ENCODE results near the gene TSPAN12. TPM values are rescaled to one million over a fixed set of nuclear protein-coding genes. Genes with fewer than 3 reads are reported as not detected.

TSPAN12 gene
- total RNA-seq, 1 donor = 1.5 TPM

DNA sequence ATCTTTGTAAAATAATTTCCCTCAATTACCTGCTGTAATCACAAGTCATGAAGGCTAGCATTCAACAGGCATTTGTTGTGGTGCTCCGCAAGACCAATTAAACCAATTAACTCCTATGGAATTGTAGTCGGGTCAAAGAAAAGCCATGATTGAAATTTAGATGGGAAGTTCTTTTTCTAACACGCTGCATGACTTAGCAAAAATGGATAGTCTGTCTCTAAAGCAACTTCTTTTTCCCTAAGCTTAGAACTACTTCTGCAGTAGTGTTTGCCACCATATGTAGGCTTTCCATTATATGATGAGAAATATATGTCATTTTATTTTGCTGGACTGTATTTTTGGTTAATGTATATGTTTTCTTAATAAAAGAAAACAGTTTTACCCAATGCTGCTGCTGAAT is 119.1 kb downstream of the TSPAN12 start:
- DNase-seq (ENCODE audit: low read depth) = no peak
- no peak overlapping the region for H3K4me3 ChIP-seq (ENCODE audit: low read depth, low read length)
- TF ChIP-seq, protein P1, sequence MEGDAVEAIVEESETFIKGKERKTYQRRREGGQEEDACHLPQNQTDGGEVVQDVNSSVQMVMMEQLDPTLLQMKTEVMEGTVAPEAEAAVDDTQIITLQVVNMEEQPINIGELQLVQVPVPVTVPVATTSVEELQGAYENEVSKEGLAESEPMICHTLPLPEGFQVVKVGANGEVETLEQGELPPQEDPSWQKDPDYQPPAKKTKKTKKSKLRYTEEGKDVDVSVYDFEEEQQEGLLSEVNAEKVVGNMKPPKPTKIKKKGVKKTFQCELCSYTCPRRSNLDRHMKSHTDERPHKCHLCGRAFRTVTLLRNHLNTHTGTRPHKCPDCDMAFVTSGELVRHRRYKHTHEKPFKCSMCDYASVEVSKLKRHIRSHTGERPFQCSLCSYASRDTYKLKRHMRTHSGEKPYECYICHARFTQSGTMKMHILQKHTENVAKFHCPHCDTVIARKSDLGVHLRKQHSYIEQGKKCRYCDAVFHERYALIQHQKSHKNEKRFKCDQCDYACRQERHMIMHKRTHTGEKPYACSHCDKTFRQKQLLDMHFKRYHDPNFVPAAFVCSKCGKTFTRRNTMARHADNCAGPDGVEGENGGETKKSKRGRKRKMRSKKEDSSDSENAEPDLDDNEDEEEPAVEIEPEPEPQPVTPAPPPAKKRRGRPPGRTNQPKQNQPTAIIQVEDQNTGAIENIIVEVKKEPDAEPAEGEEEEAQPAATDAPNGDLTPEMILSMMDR (IDR thresholded peaks at IDR 0.05; ENCODE audit: insufficient read depth, low read length) = no peak

Other genes with a start within 250 kb of the TSPAN12 start
- gene ING3, start 92.6 kb upstream of the TSPAN12 start, total RNA-seq (ENCODE audit: low replicate concordance) = 6.7 and 26.3 TPM in 2 replicates
- 30.0 and 119 TPM in 2 replicates for gene CPED1, start 130.6 kb upstream of the TSPAN12 start, total RNA-seq (ENCODE audit: low replicate concordance)

Data from fibroblast of the aortic adventitia (primary cell).